HEK293T (cell line): ENCODE measurements around the gene NMT1.

ENCODE experiments used
- BHLHE40 ChIP-seq: fragments of 450-650 bp; IDR thresholded peaks from 2 replicates; pipeline ENCODE4 v1.6.1; 2016; ENCODE audit warnings: mild to moderate bottlenecking, moderate library complexity, borderline replicate concordance
- CTBP1 ChIP-seq: fragments of 450-650 bp; IDR thresholded peaks from 2 replicates; pipeline ENCODE4 v1.6.1; 2016; ENCODE audit warnings: borderline replicate concordance
- FOXA1 ChIP-seq: fragments of 450-650 bp; IDR thresholded peaks from 2 replicates; pipeline ENCODE4 v1.6.1; 2016; ENCODE audit warnings: mild to moderate bottlenecking
- FOXK2 ChIP-seq: fragments of 450-650 bp; IDR thresholded peaks from 2 replicates; pipeline ENCODE4 v1.6.1; 2016; ENCODE audit warnings: mild to moderate bottlenecking
- FOXM1 ChIP-seq: fragments of 450-650 bp; IDR thresholded peaks from 2 replicates; pipeline ENCODE4 v1.6.1; 2017; ENCODE audit warnings: mild to moderate bottlenecking, borderline replicate concordance
- HDGF ChIP-seq: fragments of 450-650 bp; IDR thresholded peaks from 2 replicates; pipeline ENCODE4 v1.6.1; 2017; ENCODE audit warnings: antibody characterized with exemption, borderline replicate concordance
- L3MBTL2 ChIP-seq: fragments of 450-650 bp; conservative IDR thresholded peaks from 2 replicates; pipeline ENCODE4 v1.6.1; 2016; ENCODE audit warnings: mild to moderate bottlenecking
- LEF1 ChIP-seq: fragments of 450-650 bp; IDR thresholded peaks from 2 replicates; pipeline ENCODE4 v1.6.1; 2017; ENCODE audit warnings: mild to moderate bottlenecking, borderline replicate concordance
- NFRKB ChIP-seq: fragments of 450-650 bp; IDR thresholded peaks from 2 replicates; pipeline ENCODE4 v1.6.1; 2016; ENCODE audit warnings: mild to moderate bottlenecking, moderate library complexity
- PKNOX1 ChIP-seq: fragments of 450-650 bp; IDR thresholded peaks from 2 replicates; pipeline ENCODE4 v1.6.1; 2016
- SUZ12 ChIP-seq: fragments of 450-650 bp; IDR thresholded peaks from 2 replicates; pipeline ENCODE4 v1.6.1; 2016; ENCODE audit warnings: mild to moderate bottlenecking
- TARDBP ChIP-seq: fragments of 450-650 bp; IDR thresholded peaks from 2 replicates; pipeline ENCODE4 v1.6.1; 2016
- ZNF384 ChIP-seq: fragments of 450-650 bp; IDR thresholded peaks from 2 replicates; pipeline ENCODE4 v1.6.1; 2016

- no peak for TF ChIP-seq FOXA1
- no peak for TF ChIP-seq TARDBP
- TF ChIP-seq CTBP1 = no peak
- TF ChIP-seq FOXM1 = no peak
- TF ChIP-seq FOXK2 = no peak
- TF ChIP-seq HDGF = no peak
- TF ChIP-seq ZNF384 = no peak
- TF ChIP-seq SUZ12 = no peak
- TF ChIP-seq NFRKB = no peak
- TF ChIP-seq PKNOX1 = no peak
- TF ChIP-seq BHLHE40 = no peak
- no peak for TF ChIP-seq LEF1
- no peak for TF ChIP-seq L3MBTL2
These were observed 35.8 kb downstream of the NMT1 start for GRCh38 chr17:45096926-45097325.
